RWPE2 (cell line): ENCODE results near the gene SLC26A4.

Experiments
- ATAC-seq: fragments of 200-7000 bp; cut with Tn5 transposase; 3 replicates; pipeline ENCODE4 v1.9.1; 2021; ENCODE audit warnings: low read depth
- DNase-seq: peaks from one replicate; pipeline ENCODE4 v3.0.0-alpha.2; 2020; ENCODE audit warnings: low spot score
- H3K27ac ChIP-seq: fragments of 450-650 bp; 2 replicates; pipeline ENCODE4 v1.5.1; 2017; ENCODE audit warnings: mild to moderate bottlenecking; ENCODE audit not compliant: poor library complexity, severe bottlenecking
- H3K27me3 ChIP-seq: fragments of 250-450 bp; sonication (Bioruptor Pico); 2 replicates; pipeline ENCODE4 v1.5.1; 2021; ENCODE audit warnings: mild to moderate bottlenecking, moderate library complexity; ENCODE audit not compliant: insufficient read depth, poor library complexity, severe bottlenecking
- H3K36me3 ChIP-seq: fragments of 250-450 bp; sonication (Bioruptor Pico); 2 replicates; pipeline ENCODE4 v1.5.1; 2020; ENCODE audit warnings: low read depth, mild to moderate bottlenecking, moderate library complexity
- H3K4me1 ChIP-seq: fragments of 250-450 bp; sonication (Bioruptor Pico); 2 replicates; pipeline ENCODE4 v1.5.1; 2021; ENCODE audit warnings: mild to moderate bottlenecking, moderate library complexity; ENCODE audit not compliant: insufficient read depth, poor library complexity, severe bottlenecking
- H3K4me3 ChIP-seq: fragments of 250-450 bp; sonication (Bioruptor Pico); 2 replicates; pipeline ENCODE4 v1.5.1; 2021; ENCODE audit warnings: mild to moderate bottlenecking, moderate library complexity; ENCODE audit not compliant: severe bottlenecking
- H3K9me3 ChIP-seq: fragments of 250-450 bp; sonication (Bioruptor Pico); 2 replicates; pipeline ENCODE4 v1.5.1; 2021; ENCODE audit warnings: mild to moderate bottlenecking, moderate library complexity; ENCODE audit not compliant: severe bottlenecking
- TF ChIP-seq, protein P1 (sequence below): fragments of 450-650 bp; IDR thresholded peaks from one replicate; pipeline ENCODE4 v1.5.1; 2017; ENCODE audit warnings: mild to moderate bottlenecking, moderate library complexity; ENCODE audit not compliant: poor library complexity, severe bottlenecking

SLC26A4 gene

GRCh38 chr7:107676249-107676648 is 15.6 kb downstream of the SLC26A4 start:
- ATAC-seq, result no peak
- no peaks in the 10 kb centered on the region for H3K9me3 ChIP-seq
- H3K4me1 ChIP-seq, result no peaks in the 10 kb centered on the region
- TF ChIP-seq, protein P1, sequence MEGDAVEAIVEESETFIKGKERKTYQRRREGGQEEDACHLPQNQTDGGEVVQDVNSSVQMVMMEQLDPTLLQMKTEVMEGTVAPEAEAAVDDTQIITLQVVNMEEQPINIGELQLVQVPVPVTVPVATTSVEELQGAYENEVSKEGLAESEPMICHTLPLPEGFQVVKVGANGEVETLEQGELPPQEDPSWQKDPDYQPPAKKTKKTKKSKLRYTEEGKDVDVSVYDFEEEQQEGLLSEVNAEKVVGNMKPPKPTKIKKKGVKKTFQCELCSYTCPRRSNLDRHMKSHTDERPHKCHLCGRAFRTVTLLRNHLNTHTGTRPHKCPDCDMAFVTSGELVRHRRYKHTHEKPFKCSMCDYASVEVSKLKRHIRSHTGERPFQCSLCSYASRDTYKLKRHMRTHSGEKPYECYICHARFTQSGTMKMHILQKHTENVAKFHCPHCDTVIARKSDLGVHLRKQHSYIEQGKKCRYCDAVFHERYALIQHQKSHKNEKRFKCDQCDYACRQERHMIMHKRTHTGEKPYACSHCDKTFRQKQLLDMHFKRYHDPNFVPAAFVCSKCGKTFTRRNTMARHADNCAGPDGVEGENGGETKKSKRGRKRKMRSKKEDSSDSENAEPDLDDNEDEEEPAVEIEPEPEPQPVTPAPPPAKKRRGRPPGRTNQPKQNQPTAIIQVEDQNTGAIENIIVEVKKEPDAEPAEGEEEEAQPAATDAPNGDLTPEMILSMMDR, result no peak
- H3K27ac ChIP-seq, result no peak overlapping the region
- H3K36me3 ChIP-seq, result no peaks in the 10 kb centered on the region
- no peak for DNase-seq
- no peak overlapping the region for H3K4me3 ChIP-seq
- H3K27me3 ChIP-seq, result peaks cover 3% of the 10 kb centered on the region

GRCh38 chr7:107678110-107678753 is 17.6 kb downstream of the SLC26A4 start:
- Histone ChIP-seq H3K4me1 (no peaks in the 10 kb centered on the region), H3K9me3 (no peaks in the 10 kb centered on the region), H3K36me3 (no peaks in the 10 kb centered on the region), H3K4me3 (no peak overlapping the region), H3K27me3 (peaks cover 3% of the 10 kb centered on the region), H3K27ac (no peak overlapping the region)
- ATAC-seq, result no peak
- no peak for DNase-seq
- TF ChIP-seq, protein P1, result no peak

GRCh38 chr7:107680478-107680877 is 19.9 kb downstream of the SLC26A4 start:
- TF ChIP-seq, protein P1, result no peak
- no peaks in the 10 kb centered on the region for H3K4me1 ChIP-seq
- ATAC-seq (no peak), DNase-seq (no peak)
- H3K27me3 ChIP-seq, result no peaks in the 10 kb centered on the region
- no peaks in the 10 kb centered on the region for H3K36me3 ChIP-seq
- no peak overlapping the region for H3K4me3 ChIP-seq
- no peak overlapping the region for H3K27ac ChIP-seq
- no peaks in the 10 kb centered on the region for H3K9me3 ChIP-seq

GRCh38 chr7:107682886-107683285 is 22.3 kb downstream of the SLC26A4 start:
- DNase-seq, result no peak
- Histone ChIP-seq H3K27ac (no peak overlapping the region), H3K36me3 (no peaks in the 10 kb centered on the region), H3K4me3 (no peak overlapping the region), H3K27me3 (no peaks in the 10 kb centered on the region), H3K9me3 (no peaks in the 10 kb centered on the region), H3K4me1 (no peaks in the 10 kb centered on the region)
- no peak for ATAC-seq
- TF ChIP-seq, protein P1, result no peak

DNA sequence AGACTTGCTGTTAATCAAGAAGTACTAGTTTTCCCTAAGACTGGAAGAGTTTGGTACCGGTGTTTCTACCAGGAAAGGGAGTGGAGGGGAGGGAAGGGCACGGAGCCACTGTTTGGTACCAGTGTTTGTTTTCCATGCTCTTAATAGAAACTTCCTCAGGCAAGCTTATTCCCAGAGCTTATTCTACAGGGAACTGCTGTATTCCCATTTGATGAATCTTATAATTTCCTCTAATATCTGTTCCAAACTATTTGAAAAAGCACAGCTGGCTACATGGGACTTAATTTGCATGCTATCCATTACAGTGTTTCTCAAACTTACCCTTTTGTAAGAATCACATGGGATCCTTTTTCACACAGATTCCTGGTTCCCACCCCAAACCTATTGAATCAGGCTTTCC is 23.7 kb downstream of the SLC26A4 start:
- TF ChIP-seq, protein P1, result no peak
- no peaks in the 10 kb centered on the region for H3K9me3 ChIP-seq
- ATAC-seq, result no peak
- no peak for DNase-seq
- no peaks in the 10 kb centered on the region for H3K36me3 ChIP-seq
- H3K4me1 ChIP-seq, result no peaks in the 10 kb centered on the region
- H3K27ac ChIP-seq, result no peak overlapping the region
- H3K4me3 ChIP-seq, result no peak overlapping the region
- no peaks in the 10 kb centered on the region for H3K27me3 ChIP-seq
